Immature natural killer cell (primary cell): ENCODE data around the gene SMIM20. TPM values are rescaled to one million over a fixed set of nuclear protein-coding genes. Genes with fewer than 3 reads are reported as not detected.
"Not testable (repeated sequence)": the region's sequence is repeated elsewhere in the genome, so short reads cannot be mapped to it uniquely, and the experiment has no call there.

ENCODE experiments used
- DNase-seq, 3 donors: peaks; one replicate each; pipeline ENCODE4 v3.0.0; 2022; ENCODE audit warnings: mixed read lengths in 1 of 3
- H3K27ac Mint-ChIP-seq, 6 donors: one replicate each; pipeline ENCODE4 v1.8.0; 2020; ENCODE audit warnings: mixed read lengths in 6 of 6, mild to moderate bottlenecking in 5 of 6, inconsistent platforms in 4 of 6, moderate library complexity in 3 of 6
- H3K27me3 Mint-ChIP-seq, 3 donors: one replicate each; pipeline ENCODE4 v1.8.0; 2020 to 2021; ENCODE audit warnings: low read depth in 3 of 3, mild to moderate bottlenecking in 3 of 3, mixed read lengths in 3 of 3, moderate library complexity in 3 of 3, inconsistent platforms in 1 of 3
- H3K36me3 Mint-ChIP-seq, 3 donors: one replicate each; pipeline ENCODE4 v1.8.0; 2020; ENCODE audit warnings: mixed read lengths in 3 of 3, inconsistent platforms in 2 of 3, mild to moderate bottlenecking in 2 of 3
- H3K4me1 Mint-ChIP-seq, 2 donors: one replicate each; pipeline ENCODE4 v1.8.0; 2020; ENCODE audit warnings: inconsistent platforms in 2 of 2, mild to moderate bottlenecking in 2 of 2, mixed read lengths in 2 of 2, moderate library complexity in 1 of 2
- H3K4me3 Mint-ChIP-seq, 5 donors: one replicate each; pipeline ENCODE4 v1.8.0; 2020; ENCODE audit warnings: mild to moderate bottlenecking in 5 of 5, mixed read lengths in 5 of 5, inconsistent platforms in 3 of 5, moderate library complexity in 3 of 5
- H3K9me3 Mint-ChIP-seq, 6 donors: one replicate each; pipeline ENCODE4 v1.8.0; 2020; ENCODE audit warnings: mild to moderate bottlenecking in 6 of 6, mixed read lengths in 6 of 6, inconsistent platforms in 4 of 6, moderate library complexity in 3 of 6
- polyA plus RNA-seq, 3 donors: library from polyadenylated mRNA; unstranded; fragments of 300-500 nt; fragmentation: Illumina TruSeq; gene quantifications; one replicate each; pipeline ENCODE4 v1.2.3, GENCODE V29; 2021

Gene SMIM20
- polyA plus RNA-seq, 3 donors from 2014 or later, result 34.8 to 51.6 (median 36.9) TPM

- no peaks in the 10 kb centered on the region for H3K9me3 Mint-ChIP-seq
- no peak overlapping the region for H3K27ac Mint-ChIP-seq
- no peaks in the 10 kb centered on the region for H3K4me1 Mint-ChIP-seq
- no peak overlapping the region for H3K4me3 Mint-ChIP-seq
- DNase-seq, result no peak
- H3K36me3 Mint-ChIP-seq, result peaks cover 0 to 6% (median 3%) of the 10 kb centered on the region in 3 donors
- peaks cover 5 to 11% (median 11%) of the 10 kb centered on the region in 3 donors for H3K27me3 Mint-ChIP-seq
Observed at GRCh38 chr4:25904748-25905082, 9.3 kb upstream of the SMIM20 start.

GRCh38 chr4:25905371-25905770 lies 8.6 kb upstream of the SMIM20 start:
- H3K27me3 Mint-ChIP-seq, result peaks cover 3 to 16% (median 14%) of the 10 kb centered on the region in 3 donors
- DNase-seq, result no peak
- no peaks in the 10 kb centered on the region for H3K4me1 Mint-ChIP-seq
- no peak overlapping the region for H3K27ac Mint-ChIP-seq
- H3K36me3 Mint-ChIP-seq, result peaks cover 0 to 6% (median 3%) of the 10 kb centered on the region in 3 donors
- no peak overlapping the region for H3K4me3 Mint-ChIP-seq
- no peaks in the 10 kb centered on the region for H3K9me3 Mint-ChIP-seq

GRCh38 chr4:25906113-25906512 lies 7.9 kb upstream of the SMIM20 start:
- DNase-seq, H3K4me1 Mint-ChIP-seq, H3K27ac Mint-ChIP-seq, H3K36me3 Mint-ChIP-seq, H3K9me3 Mint-ChIP-seq, H3K4me3 Mint-ChIP-seq: not testable (repeated sequence)
- peaks cover 3 to 20% (median 14%) of the 10 kb centered on the region in 3 donors for H3K27me3 Mint-ChIP-seq

- Mint-ChIP-seq H3K27ac (peak overlapping the region in 1 of 6 donors; percentile 18), H3K4me1 (peaks cover 4 to 10% of the 10 kb centered on the region in 2 donors)
Observed at GRCh38 chr4:25908491-25908901, 5.5 kb upstream of the SMIM20 start.

GRCh38 chr4:25911356-25911755 lies 2.7 kb upstream of the SMIM20 start:
- no peaks in the 10 kb centered on the region for H3K36me3 Mint-ChIP-seq
- no peak overlapping the region for H3K27ac Mint-ChIP-seq
- H3K4me1 Mint-ChIP-seq, result peaks cover 17 to 30% of the 10 kb centered on the region in 2 donors
- H3K27me3 Mint-ChIP-seq, result peaks cover 6 to 29% (median 20%) of the 10 kb centered on the region in 3 donors
- H3K4me3 Mint-ChIP-seq, result no peak overlapping the region
- no peak for DNase-seq
- H3K9me3 Mint-ChIP-seq, result peaks cover 0 to 2% (median 0%) of the 10 kb centered on the region in 6 donors

More at GRCh38 chr4:25908491-25908901, 5.5 kb upstream of the SMIM20 start:
- no peaks in the 10 kb centered on the region for H3K9me3 Mint-ChIP-seq
- H3K4me3 Mint-ChIP-seq, result no peak overlapping the region
- H3K36me3 Mint-ChIP-seq, result peaks cover 0 to 6% (median under 1%) of the 10 kb centered on the region in 3 donors
- DNase-seq, result no peak
- H3K27me3 Mint-ChIP-seq, result peaks cover 3 to 21% (median 12%) of the 10 kb centered on the region in 3 donors

- Mint-ChIP-seq H3K9me3 (peaks cover 0 to 2% (median 0%) of the 10 kb centered on the region in 6 donors), H3K27me3 (peaks cover 6 to 26% (median 15%) of the 10 kb centered on the region in 3 donors), H3K4me1 (peaks cover 17 to 30% of the 10 kb centered on the region in 2 donors), H3K4me3 (peak overlapping the region; percentile 96 to 99 (median 98)), H3K27ac (peak overlapping the region; percentile 76 to 98 (median 96)), H3K36me3 (no peaks in the 10 kb centered on the region)
- peak in 1 of 3 donors; percentile 19 for DNase-seq
Observed at GRCh38 chr4:25913056-25913850, 767 bp upstream of the SMIM20 start.

GRCh38 chr4:25914670-25915352 lies 791 bp downstream of the SMIM20 start:
- Mint-ChIP-seq H3K4me1 (peaks cover 17 to 30% of the 10 kb centered on the region in 2 donors), H3K4me3 (peak overlapping the region; percentile 96 to 99 (median 98)), H3K36me3 (peaks cover 0 to 5% (median 2%) of the 10 kb centered on the region in 3 donors), H3K9me3 (peaks cover 0 to 2% (median 0%) of the 10 kb centered on the region in 6 donors), H3K27me3 (peaks cover 4 to 20% (median 12%) of the 10 kb centered on the region in 3 donors), H3K27ac (peak overlapping the region; percentile 96 to 98 (median 97))
- no peak for DNase-seq

GRCh38 chr4:25915353-25915705 lies 1.3 kb downstream of the SMIM20 start:
- peaks cover 2 to 16% (median 9%) of the 10 kb centered on the region in 3 donors for H3K27me3 Mint-ChIP-seq
- peaks cover 17 to 30% of the 10 kb centered on the region in 2 donors for H3K4me1 Mint-ChIP-seq
- no peak for DNase-seq
- H3K27ac Mint-ChIP-seq, result peak overlapping the region in 5 of 6 donors; percentile 89 to 98 (median 90)
- H3K9me3 Mint-ChIP-seq, result peaks cover 0 to 2% (median 0%) of the 10 kb centered on the region in 6 donors
- peak overlapping the region in 4 of 5 donors; percentile 85 to 96 (median 90) for H3K4me3 Mint-ChIP-seq
- H3K36me3 Mint-ChIP-seq, result peaks cover 0 to 5% (median 4%) of the 10 kb centered on the region in 3 donors

- peaks cover 2 to 9% (median 8%) of the 10 kb centered on the region in 3 donors for H3K27me3 Mint-ChIP-seq
- no peak for DNase-seq
- peaks cover 5 to 14% (median 6%) of the 10 kb centered on the region in 3 donors for H3K36me3 Mint-ChIP-seq
- H3K4me1 Mint-ChIP-seq, result peaks cover 17 to 30% of the 10 kb centered on the region in 2 donors
- no peak overlapping the region for H3K27ac Mint-ChIP-seq
- H3K4me3 Mint-ChIP-seq, result no peak overlapping the region
- peaks cover 0 to 2% (median 0%) of the 10 kb centered on the region in 6 donors for H3K9me3 Mint-ChIP-seq
Observed at GRCh38 chr4:25916870-25917269, 2.9 kb downstream of the SMIM20 start.

GRCh38 chr4:25919676-25920075 lies 5.7 kb downstream of the SMIM20 start:
- no peak overlapping the region for H3K4me3 Mint-ChIP-seq
- peaks cover 0 to 2% (median 0%) of the 10 kb centered on the region in 6 donors for H3K9me3 Mint-ChIP-seq
- H3K27ac Mint-ChIP-seq, result no peak overlapping the region

GRCh38 chr4:25921922-25922321 lies 7.9 kb downstream of the SMIM20 start:
- peaks cover 9 to 17% (median 11%) of the 10 kb centered on the region in 3 donors for H3K36me3 Mint-ChIP-seq
- H3K27me3 Mint-ChIP-seq, result peaks cover 0 to 2% (median 0%) of the 10 kb centered on the region in 3 donors
- H3K9me3 Mint-ChIP-seq, result no peaks in the 10 kb centered on the region
- no peak overlapping the region for H3K4me3 Mint-ChIP-seq
- no peak for DNase-seq
- H3K4me1 Mint-ChIP-seq, result no peaks in the 10 kb centered on the region
- H3K27ac Mint-ChIP-seq, result no peak overlapping the region

More at GRCh38 chr4:25919676-25920075, 5.7 kb downstream of the SMIM20 start:
- Mint-ChIP-seq H3K36me3 (peaks cover 9 to 17% (median 11%) of the 10 kb centered on the region in 3 donors), H3K27me3 (peaks cover 0 to 2% (median 2%) of the 10 kb centered on the region in 3 donors), H3K4me1 (peaks cover 7 to 14% of the 10 kb centered on the region in 2 donors)
- no peak for DNase-seq

GRCh38 chr4:25922812-25923369 lies 8.9 kb downstream of the SMIM20 start:
- DNase-seq, result no peak
- Mint-ChIP-seq H3K4me3 (no peak overlapping the region), H3K36me3 (peaks cover 9 to 17% (median 11%) of the 10 kb centered on the region in 3 donors), H3K9me3 (no peaks in the 10 kb centered on the region), H3K27ac (no peak overlapping the region), H3K4me1 (no peaks in the 10 kb centered on the region), H3K27me3 (peaks cover 0 to 2% (median 0%) of the 10 kb centered on the region in 3 donors)

- Mint-ChIP-seq H3K4me3 (no peak overlapping the region), H3K9me3 (no peaks in the 10 kb centered on the region), H3K4me1 (no peaks in the 10 kb centered on the region), H3K27ac (no peak overlapping the region), H3K36me3 (peaks cover 9 to 17% (median 11%) of the 10 kb centered on the region in 3 donors), H3K27me3 (peaks cover 0 to 2% (median 0%) of the 10 kb centered on the region in 3 donors)
- no peak for DNase-seq
Observed at GRCh38 chr4:25923745-25924144, 9.7 kb downstream of the SMIM20 start.
